Activated CD4-positive, CD25-positive, alpha-beta regulatory T cell (primary cell): Measurements from ENCODE around the gene CFAP52.
"Not testable (repeated sequence)": the region's sequence is repeated elsewhere in the genome, so short reads cannot be mapped to it uniquely, and the experiment has no call there.

ENCODE experiments used
- DNase-seq, 4 experiments: peaks; one replicate each; lab custom pipeline; 2025; lab: John Stamatoyannopoulos, UW

Gene CFAP52

GRCh38 chr17:9571201-9571600 is 5.2 kb upstream of the CFAP52 start:
- DNase-seq: no peak

DNA sequence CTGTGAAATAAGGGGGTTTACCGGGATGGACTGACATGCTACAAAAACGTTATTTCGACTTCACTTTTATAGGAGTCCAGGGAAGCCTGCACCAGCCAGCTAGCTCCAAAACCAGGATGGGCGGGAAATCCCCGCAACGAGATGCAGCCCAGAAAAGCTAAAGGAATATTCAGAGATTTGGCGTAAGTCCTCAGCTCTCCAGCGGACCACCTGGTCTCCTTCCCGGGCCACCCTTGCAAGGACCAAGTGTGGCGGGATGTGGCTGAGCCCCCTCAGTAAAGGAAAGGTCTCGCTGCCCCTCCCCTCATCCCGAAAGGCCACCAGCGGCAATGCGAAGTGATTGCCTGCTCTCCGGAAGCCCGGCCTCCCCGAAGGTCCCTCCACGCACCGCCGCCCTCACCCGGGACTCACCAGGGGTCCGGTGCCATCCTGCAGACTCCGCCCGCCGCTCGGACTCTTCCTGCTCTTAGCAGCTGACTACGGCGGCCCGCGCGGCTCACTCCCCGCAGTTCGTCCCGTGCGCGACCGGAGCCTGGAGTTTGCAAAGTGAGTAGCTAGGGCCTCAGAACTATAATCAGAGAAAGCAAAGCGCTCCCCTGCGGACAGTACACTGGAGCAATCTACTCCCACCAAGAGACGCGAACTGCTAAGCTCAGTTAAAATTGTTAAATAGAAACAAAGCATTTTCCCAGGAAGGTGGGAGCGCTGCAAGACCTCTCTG is 901 bp upstream of the CFAP52 start, which contains the start of gene STX8:
Gene STX8 (minus strand): TSS at position 440 of the 721 bp plus-strand sequence. CDS start 12 bp downstream, at position 428.
- DNase-seq: peak; percentile 48 to 73 (median 65)

DNA sequence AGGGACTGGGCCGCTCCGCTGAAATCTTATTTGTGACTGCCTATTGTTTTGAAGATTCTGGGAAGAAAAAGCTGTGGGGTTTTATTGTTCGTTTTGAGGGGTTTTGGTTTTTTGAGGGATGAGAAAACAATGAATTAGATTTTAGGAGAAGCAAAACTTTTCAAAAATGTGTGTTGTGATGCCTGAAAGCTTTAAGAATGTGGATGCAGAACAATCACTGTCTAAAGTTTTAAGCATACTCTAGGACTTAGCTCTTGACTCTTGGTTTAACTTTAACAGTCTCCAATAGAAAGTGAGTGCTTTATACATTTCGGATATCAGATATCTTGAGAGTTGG is 899 bp downstream of the CFAP52 start:
- no peak for DNase-seq

GRCh38 chr17:9587969-9588656 is 11.7 kb downstream of the CFAP52 start:
- no peak for DNase-seq

- no peak for DNase-seq
These were observed 17.6 kb downstream of the CFAP52 start for GRCh38 chr17:9594065-9594464.

DNA sequence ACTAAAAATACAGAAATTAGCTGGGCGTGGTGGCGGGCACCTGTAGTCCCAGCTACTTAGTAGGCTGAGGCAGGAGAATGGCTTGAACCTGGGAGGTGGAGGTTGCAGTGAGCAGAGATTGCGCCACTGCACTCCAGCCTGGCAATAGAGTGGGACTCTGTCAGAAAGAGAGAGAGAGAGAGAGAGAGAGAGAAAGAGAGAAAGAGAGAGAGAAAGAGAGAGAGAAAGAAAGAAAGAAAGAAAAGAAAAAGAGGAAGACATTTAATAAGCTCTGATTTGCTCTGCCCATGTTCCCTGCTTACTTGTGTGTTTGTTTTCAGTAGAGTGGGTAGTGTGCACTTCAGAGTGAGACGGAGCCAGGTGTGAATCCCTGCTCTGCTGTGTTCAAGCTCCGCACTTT is 21.2 kb downstream of the CFAP52 start:
- not testable (repeated sequence) for DNase-seq

DNA sequence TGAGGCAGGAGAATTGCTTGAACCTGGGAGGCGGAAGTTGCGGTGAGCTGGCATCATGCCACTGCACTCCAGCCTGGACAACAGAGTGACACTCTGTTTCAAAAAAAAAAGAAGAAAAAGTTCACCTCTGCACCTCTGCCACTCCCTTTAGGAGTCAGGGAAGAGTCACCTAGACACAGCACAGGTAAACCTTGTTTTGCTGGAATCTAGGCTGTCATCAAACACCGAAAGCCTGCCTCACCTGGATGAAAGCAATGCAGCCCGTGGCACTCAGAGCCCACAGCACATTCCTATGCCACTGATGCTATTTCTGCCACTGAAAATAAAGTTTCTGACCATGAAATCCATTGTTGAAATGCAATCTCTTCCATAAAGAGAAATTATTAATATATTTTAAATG is 22.2 kb downstream of the CFAP52 start:
- DNase-seq: no peak

DNA sequence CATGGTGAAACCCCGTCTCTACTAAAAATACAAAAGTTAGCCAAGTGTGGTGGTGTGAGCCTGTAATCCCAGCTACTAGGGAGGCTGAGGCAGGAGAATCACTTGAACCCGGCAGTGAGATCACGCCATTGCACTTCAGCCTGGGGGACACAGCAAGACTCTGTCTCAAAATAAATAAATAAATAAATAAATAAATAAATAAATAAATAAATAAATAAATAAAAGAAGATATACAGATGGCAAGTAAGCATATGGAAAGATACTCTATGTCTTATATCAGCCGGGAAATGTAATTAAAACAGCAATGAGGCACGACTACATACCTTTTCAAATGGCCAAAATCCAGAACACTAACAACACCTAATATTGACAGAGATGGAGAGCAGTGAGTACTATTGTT is 28.1 kb downstream of the CFAP52 start:
- not testable (repeated sequence) for DNase-seq

DNA sequence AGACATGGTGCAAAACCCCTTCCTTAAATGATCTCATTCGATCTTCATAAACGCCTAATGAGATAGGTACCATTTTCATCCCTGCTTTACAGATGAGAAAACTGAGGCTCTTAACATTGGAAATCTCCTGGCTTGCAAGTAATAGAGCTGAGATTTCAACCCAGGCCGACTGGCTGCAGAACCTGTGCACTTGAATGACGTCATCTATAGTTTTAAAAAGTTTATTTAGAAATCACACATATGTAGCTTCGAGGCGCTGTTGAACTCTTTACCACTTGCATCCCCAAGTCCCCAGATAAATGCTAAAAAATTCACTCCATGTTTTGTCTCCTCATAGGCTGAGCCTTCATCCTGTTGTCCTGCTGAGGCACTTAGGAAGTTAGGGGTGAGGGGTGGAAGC is 30.0 kb downstream of the CFAP52 start:
- no peak for DNase-seq

GRCh38 chr17:9607058-9607457 is 30.6 kb downstream of the CFAP52 start:
- not testable (repeated sequence) for DNase-seq

DNA sequence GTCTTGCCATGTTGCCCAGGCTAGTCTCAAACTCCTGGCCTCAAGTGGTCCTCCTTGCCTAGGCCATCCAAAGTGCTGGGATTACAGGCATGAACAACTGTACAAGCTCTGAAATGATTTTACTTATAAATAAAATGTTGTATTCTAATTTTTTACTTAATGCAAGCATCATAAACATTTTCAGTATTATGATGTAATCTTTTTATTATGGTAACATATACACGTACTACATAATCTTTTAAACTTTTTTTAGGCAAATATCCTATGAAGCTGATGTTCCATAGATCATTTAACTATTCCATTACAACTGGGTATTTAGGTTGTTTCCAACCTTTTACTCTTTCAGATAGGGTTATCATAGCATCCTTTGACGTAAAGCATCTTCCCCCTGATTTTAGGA is 35.1 kb downstream of the CFAP52 start:
- DNase-seq: no peak

DNA sequence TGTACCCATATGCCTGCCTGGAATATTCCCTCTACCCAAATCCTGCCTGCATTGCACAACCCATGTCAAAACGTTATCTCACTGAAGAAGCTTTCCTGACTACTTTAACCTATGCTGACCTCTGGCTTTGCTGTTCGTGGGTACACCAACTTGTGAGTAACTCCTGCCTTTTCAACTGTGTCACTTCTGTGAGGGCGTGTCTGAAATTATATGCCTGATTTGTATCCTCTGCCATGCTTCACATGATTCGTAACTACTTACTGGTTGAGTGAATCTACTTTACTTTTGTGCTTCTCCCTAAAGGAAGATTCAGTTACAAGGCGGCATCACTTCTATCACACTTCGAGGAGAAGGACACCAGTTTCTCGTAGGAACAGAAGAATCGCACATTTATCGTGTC is 35.6 kb downstream of the CFAP52 start:
- no peak for DNase-seq

- DNase-seq: no peak
These were observed 39.0 kb downstream of the CFAP52 start for GRCh38 chr17:9615486-9615885.

DNA sequence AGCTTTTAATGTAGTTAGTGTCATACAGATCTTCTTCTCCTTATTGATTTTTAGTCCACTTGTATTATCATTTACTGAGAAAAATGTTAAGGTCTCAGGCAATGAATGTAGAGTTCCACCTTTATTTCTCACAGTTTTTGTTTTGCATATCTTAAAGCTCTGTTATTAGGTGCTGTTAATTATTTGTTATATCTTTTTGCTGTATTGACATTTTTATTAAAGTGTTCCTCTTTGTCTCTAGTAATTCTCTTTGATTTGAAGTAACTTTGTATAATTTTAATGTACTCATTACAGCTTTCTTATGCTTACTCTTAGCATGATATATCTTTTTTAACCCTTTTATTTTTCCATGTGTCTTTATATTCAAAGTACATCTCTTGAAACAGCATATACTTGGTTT is 46.5 kb downstream of the CFAP52 start:
- DNase-seq: no peak

DNA sequence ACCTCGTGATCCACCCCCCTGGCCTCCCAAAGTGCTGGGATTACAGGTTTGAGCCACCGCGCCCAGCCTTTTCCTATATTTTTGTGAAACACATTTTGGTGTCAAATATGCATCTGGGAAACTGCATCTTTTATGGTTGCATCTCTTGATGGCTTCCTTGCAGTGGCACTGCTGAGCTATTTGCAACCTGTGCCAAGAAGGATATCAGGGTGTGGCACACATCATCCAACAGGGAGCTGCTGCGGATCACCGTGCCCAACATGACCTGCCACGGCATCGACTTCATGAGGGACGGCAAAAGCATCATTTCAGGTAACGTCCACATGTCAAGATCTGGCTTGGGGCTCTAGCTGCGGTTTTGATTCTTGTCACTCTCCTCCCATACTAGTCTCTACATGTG is 52.1 kb downstream of the CFAP52 start:
- no peak for DNase-seq

GRCh38 chr17:9632741-9633140 is 56.3 kb downstream of the CFAP52 start:
- DNase-seq: no peak

- DNase-seq: no peak
These were observed 58.9 kb downstream of the CFAP52 start for GRCh38 chr17:9635340-9635739.

DNA sequence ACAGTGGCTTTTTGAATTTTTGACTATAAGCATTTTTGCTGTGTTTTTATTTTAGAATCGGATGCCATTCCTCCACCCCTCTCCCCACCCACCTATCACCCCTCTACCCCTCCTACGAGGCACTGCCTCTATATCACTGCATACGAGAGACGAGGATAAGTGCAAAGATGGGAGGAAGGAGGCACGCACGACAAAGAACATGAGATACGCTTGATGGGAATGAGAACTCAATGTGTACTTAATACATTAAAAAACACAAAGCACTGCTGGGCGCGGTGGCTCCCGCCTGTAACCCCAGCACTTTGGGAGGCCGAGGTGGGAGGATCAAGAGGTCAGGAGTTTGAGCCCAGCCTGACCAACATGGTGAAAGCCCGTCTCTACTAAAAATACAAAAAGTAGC is 60.1 kb downstream of the CFAP52 start:
- no peak for DNase-seq

- not testable (repeated sequence) for DNase-seq
These were observed 63.9 kb downstream of the CFAP52 start for GRCh38 chr17:9640388-9640787.

DNA sequence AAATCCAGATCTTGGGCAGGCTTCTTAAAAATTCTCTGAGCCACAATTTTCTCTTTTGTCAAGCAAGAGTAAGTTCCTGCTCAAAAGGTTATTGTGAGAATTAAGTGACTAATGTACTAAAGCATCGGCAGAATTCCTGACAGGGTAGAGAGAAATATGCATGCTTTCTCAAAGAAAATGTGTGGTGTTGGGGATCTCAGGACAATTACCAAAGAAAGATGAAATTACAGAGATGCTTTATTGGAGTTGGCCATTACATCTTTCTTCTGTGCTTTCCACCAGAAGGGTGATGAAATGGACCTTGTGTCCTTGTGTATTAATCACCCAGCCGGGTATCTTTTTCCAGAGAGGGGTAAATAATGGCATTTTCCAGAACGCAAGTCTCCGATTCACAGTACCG is 67.2 kb downstream of the CFAP52 start:
- DNase-seq: no peak

DNA sequence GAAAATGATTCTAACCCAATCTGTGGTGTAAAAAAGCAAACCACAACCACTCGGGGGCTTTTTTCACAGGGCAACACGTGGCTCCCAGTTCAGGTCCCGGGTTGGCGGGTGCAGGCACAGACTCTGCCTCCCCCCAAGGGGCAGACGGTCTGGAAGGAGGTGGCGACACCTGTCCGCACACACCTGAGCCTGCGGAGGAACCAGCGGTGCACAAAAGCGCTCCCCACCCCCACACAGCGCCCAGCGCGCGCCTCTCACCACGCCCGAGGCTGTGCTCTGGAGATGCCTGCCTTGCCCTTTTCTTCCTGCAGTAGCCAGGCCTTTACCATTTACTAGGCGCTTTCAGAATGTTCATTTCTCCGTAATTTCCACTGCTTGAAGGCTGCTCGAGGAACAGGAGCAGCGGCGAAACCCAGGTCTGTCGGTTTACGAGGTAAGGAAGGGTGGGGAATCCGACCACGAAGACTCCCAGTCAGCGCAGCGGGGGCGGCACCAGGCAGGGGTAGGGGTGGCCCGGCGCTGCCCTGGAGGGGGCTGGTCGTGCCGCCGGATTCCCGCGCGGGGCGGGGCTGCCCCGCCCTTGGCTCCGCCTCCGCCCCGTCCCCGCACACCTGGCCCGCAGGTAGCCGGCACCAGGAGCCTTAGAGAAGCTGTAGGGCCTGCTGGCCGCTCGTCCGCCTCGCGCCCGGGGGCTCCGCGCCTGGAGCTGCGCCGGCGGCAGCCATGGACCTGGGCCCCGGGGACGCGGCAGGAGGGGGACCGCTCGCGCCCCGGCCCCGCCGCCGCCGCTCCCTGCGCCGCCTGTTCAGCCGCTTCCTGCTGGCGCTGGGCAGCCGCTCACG is 68.7 kb downstream of the CFAP52 start, which contains the start of gene USP43:
Gene USP43 (plus strand): TSS at position 608 of the 842 bp plus-strand sequence. CDS start 116 bp downstream, at position 724.
- DNase-seq: no peak

- DNase-seq: no peak
These were observed 69.6 kb downstream of the CFAP52 start for GRCh38 chr17:9645851-9646545.
